HepG2 (cell line): ENCODE data around the gene AQP12A.

Experiments used
- BRF2 ChIP-seq: sonication (generic); formaldehyde crosslinking; IDR thresholded peaks from 2 replicates; pipeline ENCODE4 v1.8.1; 2022; ENCODE audit warnings: mild to moderate bottlenecking, missing genetic modification reagents
- CREM ChIP-seq, 2 experiments: sonication (generic) in 1 of 2; formaldehyde crosslinking in 1 of 2; IDR thresholded peaks; 2 replicates each; pipeline versions ENCODE4 v1.4.0 to v1.6.1; 2016 to 2020; ENCODE audit warnings: antibody characterized with exemption in 1 of 2, mild to moderate bottlenecking in 1 of 2, missing genetic modification reagents in 1 of 2
- CTCF ChIP-seq: sonication (generic); formaldehyde crosslinking; IDR thresholded peaks from 2 replicates; pipeline ENCODE4 v1.5.0; 2020; ENCODE audit warnings: mild to moderate bottlenecking, missing genetic modification reagents, moderate library complexity
- EZH2 ChIP-seq: conservative IDR thresholded peaks from 2 replicates; pipeline ENCODE4 v1.6.1; 2012; ENCODE audit warnings: mild to moderate bottlenecking, low read depth, low read length, moderate library complexity
- FOXM1 ChIP-seq: sonication (generic); formaldehyde crosslinking; IDR thresholded peaks from 2 replicates; pipeline ENCODE4 v1.5.0; 2020; ENCODE audit warnings: missing genetic modification reagents
- NFRKB ChIP-seq: fragments of 450-650 bp; IDR thresholded peaks from 2 replicates; pipeline ENCODE4 v1.6.1; 2017
- SIN3A ChIP-seq: IDR thresholded peaks from 2 replicates; pipeline ENCODE4 v1.6.1; 2011; ENCODE audit warnings: low read depth, mild to moderate bottlenecking, control low read depth, low read length, borderline replicate concordance
- ZC3H13 ChIP-seq: sonication (generic); formaldehyde crosslinking; IDR thresholded peaks from 2 replicates; pipeline ENCODE4 v1.8.1; 2023; ENCODE audit warnings: mild to moderate bottlenecking, missing genetic modification reagents, moderate library complexity
- ZNF766 ChIP-seq: sonication (generic); formaldehyde crosslinking; IDR thresholded peaks from 2 replicates; pipeline ENCODE4 v1.5.0; 2020; ENCODE audit warnings: missing genetic modification reagents, borderline replicate concordance
- ZNF768 ChIP-seq: sonication (generic); formaldehyde crosslinking; IDR thresholded peaks from 2 replicates; pipeline ENCODE4 v1.4.0; 2020; ENCODE audit warnings: missing genetic modification reagents
- TF ChIP-seq, protein P1 (sequence below): sonication (generic); formaldehyde crosslinking; IDR thresholded peaks from 2 replicates; pipeline ENCODE4 v1.4.0; 2020; ENCODE audit warnings: low read depth, missing genetic modification reagents

DNA sequence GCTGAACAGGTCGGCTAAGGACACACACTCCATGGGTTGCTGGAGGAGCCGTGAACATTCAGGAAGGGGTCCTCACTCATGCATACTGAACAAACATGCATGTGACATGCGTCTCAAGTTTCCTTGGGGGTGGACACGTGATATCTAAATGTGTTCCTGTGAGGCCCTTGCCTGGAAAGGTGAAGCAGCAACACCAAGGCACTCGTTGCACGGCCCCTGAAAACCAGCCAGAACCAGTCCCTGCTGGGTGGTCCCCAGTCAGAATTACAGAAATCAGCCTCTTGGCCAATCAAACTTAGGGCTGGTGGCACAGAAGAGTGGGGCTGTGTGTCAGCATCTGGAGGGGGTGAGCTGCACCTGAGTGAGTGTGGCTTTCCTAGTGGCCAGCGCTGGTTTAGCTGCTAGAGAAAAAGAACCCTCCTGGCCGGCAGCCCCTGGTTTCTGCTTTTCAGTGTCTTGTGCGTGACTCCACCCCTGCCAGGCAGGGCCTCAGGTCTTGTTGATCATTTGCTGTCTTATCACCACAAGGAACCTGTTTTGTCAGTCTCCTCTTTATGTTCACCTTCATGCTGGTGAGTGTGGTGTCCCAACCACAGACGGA lies 5.8 kb upstream of the AQP12A start:
- no peak for TF ChIP-seq FOXM1 (CRISPR knock-in tag)
- TF ChIP-seq ZNF768, result no peak
- TF ChIP-seq BRF2 (CRISPR knock-in tag), result no peak
- peak; percentile 61; the same call in 1 of the 2 replicates for TF ChIP-seq EZH2
- TF ChIP-seq, protein P1, sequence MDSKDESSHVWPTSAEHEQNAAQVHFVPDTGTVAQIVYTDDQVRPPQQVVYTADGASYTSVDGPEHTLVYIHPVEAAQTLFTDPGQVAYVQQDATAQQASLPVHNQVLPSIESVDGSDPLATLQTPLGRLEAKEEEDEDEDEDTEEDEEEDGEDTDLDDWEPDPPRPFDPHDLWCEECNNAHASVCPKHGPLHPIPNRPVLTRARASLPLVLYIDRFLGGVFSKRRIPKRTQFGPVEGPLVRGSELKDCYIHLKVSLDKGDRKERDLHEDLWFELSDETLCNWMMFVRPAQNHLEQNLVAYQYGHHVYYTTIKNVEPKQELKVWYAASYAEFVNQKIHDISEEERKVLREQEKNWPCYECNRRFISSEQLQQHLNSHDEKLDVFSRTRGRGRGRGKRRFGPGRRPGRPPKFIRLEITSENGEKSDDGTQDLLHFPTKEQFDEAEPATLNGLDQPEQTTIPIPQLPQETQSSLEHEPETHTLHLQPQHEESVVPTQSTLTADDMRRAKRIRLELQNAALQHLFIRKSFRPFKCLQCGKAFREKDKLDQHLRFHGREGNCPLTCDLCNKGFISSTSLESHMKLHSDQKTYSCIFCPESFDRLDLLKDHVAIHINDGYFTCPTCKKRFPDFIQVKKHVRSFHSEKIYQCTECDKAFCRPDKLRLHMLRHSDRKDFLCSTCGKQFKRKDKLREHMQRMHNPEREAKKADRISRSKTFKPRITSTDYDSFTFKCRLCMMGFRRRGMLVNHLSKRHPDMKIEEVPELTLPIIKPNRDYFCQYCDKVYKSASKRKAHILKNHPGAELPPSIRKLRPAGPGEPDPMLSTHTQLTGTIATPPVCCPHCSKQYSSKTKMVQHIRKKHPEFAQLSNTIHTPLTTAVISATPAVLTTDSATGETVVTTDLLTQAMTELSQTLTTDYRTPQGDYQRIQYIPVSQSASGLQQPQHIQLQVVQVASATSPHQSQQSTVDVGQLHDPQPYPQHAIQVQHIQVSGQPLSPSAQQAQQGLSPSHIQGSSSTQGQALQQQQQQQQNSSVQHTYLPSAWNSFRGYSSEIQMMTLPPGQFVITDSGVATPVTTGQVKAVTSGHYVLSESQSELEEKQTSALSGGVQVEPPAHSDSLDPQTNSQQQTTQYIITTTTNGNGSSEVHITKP, result no peak
- no peak for TF ChIP-seq ZC3H13 (CRISPR knock-in tag)
- no peak for TF ChIP-seq NFRKB
- no peak for TF ChIP-seq ZNF766 (CRISPR knock-in tag)
- TF ChIP-seq CTCF (CRISPR knock-in tag), result no peak
- TF ChIP-seq SIN3A, result no peak
- TF ChIP-seq CREM (IDR thresholded peaks at IDR 0.05), result no peak
- TF ChIP-seq CREM (CRISPR knock-in tag; IDR thresholded peaks at IDR 0.05), result no peak
